ENCODE measurements around the gene TMEM184C.

- no peak for TF ChIP-seq CTCF (IDR thresholded peaks at IDR 0.05)
- no peak for TF ChIP-seq POLR2A (IDR thresholded peaks at IDR 0.05)
These were observed 9.7 kb upstream of the TMEM184C start for GRCh38 chr4:147607471-147607870.
